ENCODE data around the gene PRAMEF12.

The PRAMEF12 gene

DNA sequence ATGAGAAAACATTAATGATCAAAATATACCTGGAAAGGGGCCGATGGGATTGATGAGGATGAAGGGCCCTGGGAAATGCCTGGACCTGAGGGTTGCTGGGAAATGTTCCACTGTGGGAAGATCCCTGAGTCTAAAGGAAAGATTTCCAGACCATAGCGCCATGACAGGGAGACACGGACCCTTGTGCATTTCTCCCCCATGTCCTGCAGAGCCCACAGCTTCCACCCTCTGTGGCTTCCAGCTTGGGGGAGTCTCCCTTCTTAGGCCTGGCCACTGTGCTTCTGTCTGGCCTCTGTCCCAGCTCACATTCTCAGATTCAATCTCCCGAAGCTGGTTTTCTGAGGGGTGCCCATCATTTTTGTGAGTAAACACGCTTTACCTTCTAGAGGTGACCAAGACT lies 1.0 kb upstream of the PRAMEF12 start:
- Histone ChIP-seq H3K9me3 (ENCODE audit: control insufficient read depth, low read length) (no peaks in the 10 kb centered on the region), H2AFZ (no peak overlapping the region), H3K79me2 (no peaks in the 10 kb centered on the region), H3K4me3 (ENCODE audit: low read depth, low read length) (no peak overlapping the region), H3K9ac (no peak overlapping the region), H3K36me3 (ENCODE audit: control insufficient read depth, insufficient read depth, low read length) (no peaks in the 10 kb centered on the region), H3K4me2 (ENCODE audit: low read length) (no peak overlapping the region), H3K27me3 (ENCODE audit: control insufficient read depth, insufficient read depth, low read length) (no peaks in the 10 kb centered on the region), H3K4me1 (no peaks in the 10 kb centered on the region), H3K27ac (no peak overlapping the region)
- TF ChIP-seq, protein P1, sequence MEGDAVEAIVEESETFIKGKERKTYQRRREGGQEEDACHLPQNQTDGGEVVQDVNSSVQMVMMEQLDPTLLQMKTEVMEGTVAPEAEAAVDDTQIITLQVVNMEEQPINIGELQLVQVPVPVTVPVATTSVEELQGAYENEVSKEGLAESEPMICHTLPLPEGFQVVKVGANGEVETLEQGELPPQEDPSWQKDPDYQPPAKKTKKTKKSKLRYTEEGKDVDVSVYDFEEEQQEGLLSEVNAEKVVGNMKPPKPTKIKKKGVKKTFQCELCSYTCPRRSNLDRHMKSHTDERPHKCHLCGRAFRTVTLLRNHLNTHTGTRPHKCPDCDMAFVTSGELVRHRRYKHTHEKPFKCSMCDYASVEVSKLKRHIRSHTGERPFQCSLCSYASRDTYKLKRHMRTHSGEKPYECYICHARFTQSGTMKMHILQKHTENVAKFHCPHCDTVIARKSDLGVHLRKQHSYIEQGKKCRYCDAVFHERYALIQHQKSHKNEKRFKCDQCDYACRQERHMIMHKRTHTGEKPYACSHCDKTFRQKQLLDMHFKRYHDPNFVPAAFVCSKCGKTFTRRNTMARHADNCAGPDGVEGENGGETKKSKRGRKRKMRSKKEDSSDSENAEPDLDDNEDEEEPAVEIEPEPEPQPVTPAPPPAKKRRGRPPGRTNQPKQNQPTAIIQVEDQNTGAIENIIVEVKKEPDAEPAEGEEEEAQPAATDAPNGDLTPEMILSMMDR (IDR thresholded peaks at IDR 0.05) = no peak

DNA sequence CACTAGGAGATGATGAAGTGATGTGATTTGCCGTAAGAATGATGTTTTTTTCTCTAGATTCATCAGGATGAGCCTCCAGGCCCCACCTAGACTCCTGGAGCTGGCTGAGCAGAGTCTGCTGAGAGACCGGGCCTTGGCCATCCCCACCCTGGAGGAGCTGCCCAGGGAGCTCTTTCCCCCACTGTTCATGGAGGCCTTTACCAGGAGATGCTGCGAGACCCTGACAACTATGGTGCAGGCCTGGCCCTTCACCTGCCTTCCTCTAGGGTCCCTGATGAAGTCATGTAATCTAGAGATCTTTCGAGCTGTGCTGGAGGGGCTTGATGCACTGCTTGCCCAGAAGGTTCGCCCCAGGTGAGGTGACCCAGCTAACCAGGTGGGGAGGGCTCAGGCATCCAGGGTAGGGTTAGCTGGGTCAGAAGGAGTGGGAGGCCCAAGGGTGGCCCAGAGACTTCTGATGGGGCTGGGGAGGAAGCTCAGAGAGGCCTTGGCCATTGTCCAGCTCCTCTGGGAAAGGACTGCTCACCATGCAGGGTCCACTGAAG lies 1.3 kb downstream of the PRAMEF12 start:
- Histone ChIP-seq H3K9me3 (ENCODE audit: control insufficient read depth, low read length) (no peaks in the 10 kb centered on the region), H3K4me3 (ENCODE audit: low read depth, low read length) (no peak overlapping the region), H2AFZ (no peak overlapping the region), H3K79me2 (no peaks in the 10 kb centered on the region), H3K36me3 (ENCODE audit: control insufficient read depth, insufficient read depth, low read length) (no peaks in the 10 kb centered on the region), H3K4me2 (ENCODE audit: low read length) (no peak overlapping the region), H3K9ac (no peak overlapping the region), H3K27me3 (ENCODE audit: control insufficient read depth, insufficient read depth, low read length) (no peaks in the 10 kb centered on the region), H3K4me1 (no peaks in the 10 kb centered on the region), H3K27ac (no peak overlapping the region)
- TF ChIP-seq, protein P1 (IDR thresholded peaks at IDR 0.05) = no peak

DNA sequence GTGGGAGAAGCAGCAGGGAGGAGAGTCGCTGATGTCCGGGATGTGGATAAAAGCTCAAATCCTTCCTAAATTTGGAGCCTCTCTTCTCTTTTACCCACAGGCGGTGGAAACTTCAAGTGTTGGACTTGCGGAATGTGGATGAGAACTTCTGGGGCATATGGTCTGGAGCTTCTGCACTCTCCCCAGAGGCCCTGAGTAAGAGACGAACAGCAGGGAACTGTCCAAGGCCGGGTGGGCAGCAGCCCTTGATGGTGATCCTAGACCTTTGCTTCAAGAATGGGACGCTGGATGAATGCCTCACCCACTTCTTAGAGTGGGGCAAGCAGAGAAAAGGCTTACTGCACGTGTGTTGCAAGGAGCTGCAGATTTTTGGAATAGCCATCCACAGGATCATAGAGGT lies 1.9 kb downstream of the PRAMEF12 start:
- Histone ChIP-seq H3K27ac (no peak overlapping the region), H3K9ac (no peak overlapping the region), H3K9me3 (ENCODE audit: control insufficient read depth, low read length) (no peaks in the 10 kb centered on the region), H3K79me2 (no peaks in the 10 kb centered on the region), H3K4me1 (no peaks in the 10 kb centered on the region), H3K27me3 (ENCODE audit: control insufficient read depth, insufficient read depth, low read length) (no peaks in the 10 kb centered on the region), H3K4me3 (ENCODE audit: low read depth, low read length) (no peak overlapping the region), H3K4me2 (ENCODE audit: low read length) (no peak overlapping the region), H3K36me3 (ENCODE audit: control insufficient read depth, insufficient read depth, low read length) (no peaks in the 10 kb centered on the region), H2AFZ (no peak overlapping the region)
- TF ChIP-seq, protein P1 (IDR thresholded peaks at IDR 0.05) = no peak

DNA sequence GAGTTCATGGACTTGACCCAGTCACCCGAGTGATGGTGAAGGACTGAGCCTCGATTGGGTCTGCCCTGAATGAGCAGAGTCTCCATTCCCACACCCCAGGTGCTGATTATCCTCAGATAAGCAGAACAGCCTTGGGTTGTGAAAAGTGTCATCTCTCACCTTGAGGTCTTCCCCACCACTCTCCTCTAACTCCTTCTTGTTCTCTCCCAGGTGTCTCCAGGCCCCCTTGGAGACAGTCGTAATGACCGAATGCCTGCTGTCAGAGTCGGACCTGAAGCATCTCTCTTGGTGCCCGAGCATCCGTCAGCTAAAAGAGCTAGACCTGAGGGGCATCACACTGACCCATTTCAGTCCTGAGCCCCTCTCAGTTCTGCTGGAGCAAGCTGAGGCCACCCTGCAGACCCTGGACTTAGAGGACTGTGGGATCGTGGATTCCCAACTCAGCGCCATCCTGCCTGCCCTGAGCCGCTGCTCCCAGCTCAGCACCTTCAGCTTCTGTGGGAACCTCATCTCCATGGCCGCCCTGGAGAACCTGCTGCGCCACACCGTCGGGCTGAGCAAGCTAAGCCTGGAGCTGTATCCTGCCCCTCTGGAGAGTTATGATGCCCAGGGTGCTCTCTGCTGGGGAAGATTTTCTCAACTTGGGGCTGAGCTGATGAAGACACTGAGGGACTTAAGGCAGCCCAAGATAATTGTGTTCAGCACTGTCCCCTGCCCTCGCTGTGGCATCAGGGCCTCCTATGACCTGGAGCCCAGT lies 3.4 kb downstream of the PRAMEF12 start:
- no peak overlapping the region for H3K4me2 ChIP-seq (ENCODE audit: low read length)
- H2AFZ ChIP-seq = no peak overlapping the region
- H3K27ac ChIP-seq = no peak overlapping the region
- no peak overlapping the region for H3K9ac ChIP-seq
- no peak overlapping the region for H3K4me3 ChIP-seq (ENCODE audit: low read depth, low read length)
- H3K79me2 ChIP-seq = no peaks in the 10 kb centered on the region
- H3K4me1 ChIP-seq = no peaks in the 10 kb centered on the region
- no peaks in the 10 kb centered on the region for H3K36me3 ChIP-seq (ENCODE audit: control insufficient read depth, insufficient read depth, low read length)
- TF ChIP-seq, protein P1 (IDR thresholded peaks at IDR 0.05) = no peak
- no peaks in the 10 kb centered on the region for H3K27me3 ChIP-seq (ENCODE audit: control insufficient read depth, insufficient read depth, low read length)
- H3K9me3 ChIP-seq (ENCODE audit: control insufficient read depth, low read length) = no peaks in the 10 kb centered on the region

DNA sequence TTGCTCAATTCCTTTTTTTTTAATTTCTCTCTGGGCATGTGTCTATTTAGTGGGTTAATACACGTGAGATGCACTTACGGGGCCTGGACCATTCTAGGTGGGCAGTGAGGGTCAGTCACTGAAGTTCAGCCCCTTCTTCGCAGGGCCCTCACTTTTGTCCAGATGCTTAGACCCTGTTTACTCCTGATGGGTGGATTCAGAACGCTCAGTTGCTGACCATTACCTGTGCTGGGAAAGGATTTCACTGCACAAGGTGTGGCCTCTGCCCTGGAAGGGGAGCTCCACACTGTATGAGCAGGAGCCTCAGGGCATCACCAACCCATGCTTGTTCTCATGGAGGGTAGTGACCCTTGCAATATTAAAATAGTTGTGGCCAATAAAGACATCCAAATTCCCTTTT lies 4.5 kb downstream of the PRAMEF12 start:
- no peak overlapping the region for H3K27ac ChIP-seq
- H3K36me3 ChIP-seq (ENCODE audit: control insufficient read depth, insufficient read depth, low read length) = no peaks in the 10 kb centered on the region
- H2AFZ ChIP-seq = no peak overlapping the region
- H3K4me3 ChIP-seq (ENCODE audit: low read depth, low read length) = no peak overlapping the region
- no peaks in the 10 kb centered on the region for H3K4me1 ChIP-seq
- H3K9ac ChIP-seq = no peak overlapping the region
- H3K27me3 ChIP-seq (ENCODE audit: control insufficient read depth, insufficient read depth, low read length) = no peaks in the 10 kb centered on the region
- no peaks in the 10 kb centered on the region for H3K79me2 ChIP-seq
- TF ChIP-seq, protein P1 (IDR thresholded peaks at IDR 0.05) = no peak
- H3K4me2 ChIP-seq (ENCODE audit: low read length) = no peak overlapping the region
- H3K9me3 ChIP-seq (ENCODE audit: control insufficient read depth, low read length) = no peaks in the 10 kb centered on the region
